CD4-positive, alpha-beta T cell treated with Interleukin-6 at 100 ng/mL for 8 hours (primary cell): Measurements from ENCODE around the gene BRSK2.
"Not testable (repeated sequence)": the region's sequence is repeated elsewhere in the genome, so short reads cannot be mapped to it uniquely, and the experiment has no call there.

Source experiments
- DNase-seq: peaks from one replicate; pipeline ENCODE4 v3.0.0-alpha.2; 2020; ENCODE audit warnings: mixed read lengths, low spot score

The BRSK2 gene

DNA sequence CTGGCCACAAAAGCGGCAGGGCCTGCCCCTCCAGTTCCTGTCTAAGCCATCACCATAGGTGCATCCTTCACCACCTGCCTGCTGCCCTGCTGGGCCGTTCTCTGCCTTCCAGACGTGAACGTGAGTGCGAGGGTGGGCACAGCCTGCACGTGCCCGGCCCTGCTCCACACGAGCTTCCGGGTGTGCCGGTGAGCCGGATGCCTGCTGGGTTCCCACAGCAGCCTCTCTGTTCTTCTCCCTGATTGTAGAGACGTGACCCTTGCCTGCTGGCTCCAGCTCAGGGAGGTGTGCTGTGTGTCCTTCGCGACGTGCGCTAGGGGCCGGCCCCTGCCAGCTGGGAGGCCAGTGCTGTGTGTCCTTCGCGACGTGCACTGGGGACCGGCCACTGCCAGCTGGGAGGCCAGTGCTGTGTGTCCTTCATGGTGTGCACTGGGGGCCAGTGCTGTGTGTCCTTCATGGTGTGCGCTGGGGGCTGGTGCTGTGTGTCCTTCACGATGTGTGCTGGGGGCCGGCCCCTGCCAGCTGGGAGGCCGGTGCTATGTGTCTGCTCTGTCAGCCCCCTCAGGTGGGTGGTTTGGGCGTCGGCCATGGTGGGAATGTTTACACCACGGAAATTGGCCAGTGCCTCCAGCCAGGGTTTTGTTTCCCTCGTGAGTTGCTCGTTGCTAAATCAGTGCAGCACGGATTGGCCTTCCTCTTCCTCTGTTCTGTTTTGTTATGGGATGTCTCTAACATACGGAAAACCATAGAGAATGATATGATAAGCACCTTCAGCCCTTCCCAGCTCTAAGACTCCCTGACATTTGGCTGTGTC, 35.4 kb upstream of the BRSK2 start:
- DNase-seq = no peak

DNA sequence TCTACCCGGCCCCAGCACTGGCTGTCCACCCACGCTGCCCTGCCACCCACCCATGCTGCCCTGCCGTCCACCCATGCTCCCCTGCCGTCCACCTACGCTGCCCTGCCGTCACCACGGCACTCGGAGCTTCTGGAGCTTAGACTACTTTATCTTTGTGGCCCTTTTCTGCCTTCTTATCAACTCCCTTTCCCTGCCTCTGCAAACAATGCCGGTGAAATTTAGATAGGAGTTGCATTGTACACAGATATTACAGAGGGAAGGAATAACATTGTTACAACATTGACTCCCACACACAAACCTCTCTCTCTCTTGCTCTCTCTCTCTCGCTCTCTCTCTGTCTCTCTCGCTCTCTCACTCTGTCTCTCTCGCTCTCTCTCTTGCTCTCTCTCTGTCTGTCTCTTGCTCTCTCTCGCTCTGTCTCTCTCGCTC, 33.7 kb upstream of the BRSK2 start:
- no peak for DNase-seq

DNA sequence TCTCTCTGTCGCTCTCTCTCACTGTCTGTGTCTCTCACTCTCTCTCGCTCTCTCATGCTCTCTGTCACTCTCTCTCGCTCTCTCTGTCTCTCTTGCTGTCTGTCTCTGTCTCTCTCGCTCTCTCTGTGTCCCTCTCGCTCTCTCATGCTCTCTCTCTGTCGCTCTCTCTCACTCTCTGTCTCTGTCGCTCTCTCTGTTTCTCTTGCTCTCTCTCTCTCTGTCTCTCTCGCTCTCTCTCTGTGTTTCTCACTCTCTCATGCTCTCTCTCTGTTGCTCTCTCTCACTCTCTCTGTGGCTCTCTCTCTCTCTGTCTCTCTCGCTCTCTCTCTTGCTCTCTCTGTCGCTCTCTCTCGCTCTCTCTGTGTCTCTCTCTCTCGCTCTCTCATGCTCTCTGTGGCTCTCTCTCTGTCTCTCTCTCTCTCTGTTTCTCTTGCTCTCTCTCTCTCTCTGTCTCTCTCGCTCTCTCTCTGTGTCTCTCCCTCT, 33.2 kb upstream of the BRSK2 start:
- no peak for DNase-seq

DNA sequence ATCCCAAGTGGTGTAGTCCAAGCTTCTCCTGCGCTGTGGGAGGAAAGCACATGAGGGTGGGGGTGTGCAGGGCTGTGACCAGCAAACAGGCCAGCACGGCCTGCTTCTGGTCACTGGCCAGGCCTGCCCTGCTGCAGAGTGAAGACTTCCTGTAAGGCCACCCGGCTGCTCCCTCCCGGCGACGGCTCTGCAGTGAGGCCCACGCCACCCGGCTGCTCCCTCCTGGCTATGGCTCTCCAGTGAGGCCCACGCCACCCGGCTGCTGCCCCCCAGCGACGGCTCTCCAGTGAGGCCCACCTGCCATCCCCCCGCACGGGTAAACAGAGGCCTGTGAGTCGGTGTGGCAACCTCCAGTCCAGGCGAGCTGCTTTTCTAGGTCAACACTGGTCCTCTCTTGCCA, 31.4 kb upstream of the BRSK2 start:
- no peak for DNase-seq

DNA sequence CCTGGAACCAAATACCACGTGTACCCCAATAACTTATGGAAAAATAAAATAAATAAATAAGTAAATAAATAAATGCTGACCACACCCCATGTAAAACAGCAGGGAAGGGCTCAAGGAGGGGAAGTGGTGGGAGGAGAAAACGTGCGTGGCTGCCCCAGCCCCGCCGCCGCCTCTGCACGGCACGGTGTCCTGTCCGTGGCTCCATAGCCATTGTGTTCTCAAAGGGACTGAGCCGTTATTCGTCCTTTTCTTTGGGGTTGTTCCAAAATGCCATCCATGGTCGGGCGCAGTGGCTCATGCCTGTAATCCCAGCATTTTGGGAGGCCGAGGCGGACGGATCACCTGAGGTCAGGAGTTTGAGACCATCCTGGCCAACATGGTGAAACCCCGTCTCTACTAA, 30.8 kb upstream of the BRSK2 start:
- not testable (repeated sequence) for DNase-seq

DNA sequence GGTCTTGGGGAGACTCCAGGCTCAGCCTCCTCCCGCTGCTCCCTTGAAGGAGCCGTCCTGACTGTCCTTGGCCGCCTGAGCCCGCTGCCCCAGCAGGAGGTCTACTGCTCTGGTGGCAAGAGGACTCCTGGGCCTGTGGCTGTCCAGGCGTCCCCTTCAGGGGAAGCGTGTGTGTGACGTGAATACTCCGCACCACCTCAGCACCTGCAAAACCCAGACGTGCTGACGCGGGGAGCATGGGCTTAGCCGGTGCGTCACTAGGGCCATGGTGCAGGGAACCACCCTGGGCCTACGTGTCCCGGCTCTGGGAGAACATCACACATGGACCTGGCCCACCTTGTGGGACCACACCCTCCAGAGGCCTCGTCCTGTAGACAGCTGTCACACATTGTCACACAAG, 30.2 kb upstream of the BRSK2 start:
- DNase-seq = no peak

DNA sequence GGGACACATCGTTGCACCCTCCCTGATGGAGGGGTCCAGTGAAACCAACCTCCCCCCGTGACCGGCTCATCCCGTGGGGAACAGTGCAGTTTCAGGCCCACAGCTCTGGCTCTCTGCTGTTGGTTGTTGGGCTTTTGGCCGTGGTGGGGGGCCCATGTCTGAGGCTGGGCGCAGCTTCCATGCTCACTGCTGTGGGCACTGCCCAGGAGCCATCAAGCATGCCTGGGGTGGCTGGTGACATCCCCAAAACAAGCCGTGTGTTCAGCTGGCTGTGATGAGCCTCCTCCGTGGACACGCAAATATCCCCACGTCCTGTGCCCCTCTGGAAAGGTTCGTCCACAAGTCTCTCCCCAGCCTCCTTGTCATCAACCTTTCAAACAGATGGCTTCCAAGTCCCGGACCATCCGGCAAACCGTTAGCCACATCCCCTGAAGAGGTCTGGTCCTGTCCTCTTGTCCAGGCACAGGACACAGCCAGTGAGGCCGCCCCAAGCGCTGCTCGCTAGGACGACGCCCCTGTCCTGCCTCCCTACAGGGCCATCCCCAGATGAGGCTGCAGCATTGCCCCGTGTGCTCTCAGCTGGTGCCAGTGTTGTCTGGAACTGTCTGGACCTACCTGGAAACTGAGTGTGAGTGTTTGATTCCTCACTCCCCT, 29.4 kb upstream of the BRSK2 start:
- no peak for DNase-seq

DNA sequence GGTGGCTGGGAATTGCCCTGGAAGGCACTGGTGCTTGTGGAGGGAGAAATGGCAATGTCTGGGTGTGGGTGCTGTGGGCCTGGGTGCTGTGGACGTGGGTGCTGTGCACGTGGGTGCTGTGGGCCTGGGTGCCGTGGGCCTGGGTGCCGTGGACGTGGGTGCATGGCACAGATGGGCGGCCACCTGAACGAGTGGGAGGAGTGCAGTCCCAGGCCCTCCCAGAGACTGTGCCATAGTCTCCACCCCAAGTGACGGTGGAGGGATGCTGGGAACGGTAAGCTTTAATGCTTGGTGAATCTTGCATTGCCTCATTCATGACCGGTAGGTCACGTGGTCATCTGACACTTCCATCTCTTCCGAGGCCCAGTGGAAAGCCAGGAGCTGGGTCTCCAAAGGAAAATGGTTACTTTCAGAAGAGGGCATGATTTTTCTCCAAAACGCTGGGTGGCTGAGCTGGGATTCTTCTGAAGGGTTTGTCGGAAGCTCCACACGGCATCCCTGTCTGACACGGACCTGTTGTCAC, 28.8 kb upstream of the BRSK2 start:
- no peak for DNase-seq

DNA sequence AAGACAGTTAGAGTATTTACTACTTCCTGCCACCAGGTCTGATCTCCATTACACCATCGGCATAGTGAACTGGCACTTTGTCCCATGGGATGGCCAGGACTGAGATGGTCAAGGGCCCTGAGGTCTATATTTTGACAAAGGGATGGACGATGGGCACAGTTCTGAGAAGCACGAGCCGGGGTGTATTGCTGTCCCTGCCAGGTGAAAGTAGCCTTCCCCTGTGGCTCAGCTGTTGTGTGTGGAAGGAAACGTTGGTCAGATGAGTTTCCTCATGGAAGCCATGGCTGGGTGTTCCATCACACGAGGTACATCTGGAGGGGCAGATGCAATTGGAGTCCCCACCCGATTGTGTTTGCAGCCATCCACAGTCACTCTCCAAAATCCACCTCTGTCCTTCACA, 27.9 kb upstream of the BRSK2 start:
- no peak for DNase-seq

DNA sequence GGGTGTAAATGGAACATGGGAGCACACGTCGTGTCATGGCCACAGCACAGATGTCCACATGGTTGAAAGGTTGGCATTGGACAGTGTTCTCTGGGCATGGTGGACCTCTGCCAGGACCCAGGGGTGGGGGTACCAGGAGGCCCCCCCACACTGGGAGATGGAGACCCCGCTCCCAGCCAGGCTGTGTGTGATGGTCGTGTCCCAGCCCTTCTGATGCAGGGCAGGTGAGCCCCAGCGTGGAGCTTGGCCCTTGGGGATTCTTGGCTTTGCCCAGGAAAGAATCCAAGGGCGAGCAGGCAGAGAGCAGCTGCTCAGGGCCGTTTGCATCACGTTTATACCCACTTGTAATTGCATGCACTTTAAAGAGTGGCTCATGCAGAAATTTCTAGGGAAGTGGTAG, 22.0 kb upstream of the BRSK2 start:
- no peak for DNase-seq

DNA sequence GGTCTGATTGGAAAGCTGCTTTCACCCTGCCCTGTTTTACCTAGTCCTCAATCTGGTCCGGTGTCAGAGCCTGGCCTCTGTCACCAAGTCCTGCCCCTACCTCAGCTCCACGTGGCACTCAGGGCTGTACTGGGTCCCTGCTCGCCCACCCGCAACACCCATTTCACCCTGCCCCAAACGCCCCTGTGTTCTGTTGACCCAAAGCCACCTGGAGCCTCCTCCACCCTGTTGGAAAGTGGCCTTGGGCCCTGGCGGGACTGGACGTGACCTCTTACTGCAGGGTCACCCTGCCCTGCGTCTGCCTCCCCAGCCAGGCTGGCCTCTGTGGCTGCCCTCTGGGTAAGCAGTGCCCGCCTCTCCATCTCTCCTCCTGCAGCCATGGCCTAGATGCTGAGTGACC, 21.5 kb upstream of the BRSK2 start:
- DNase-seq = no peak

DNA sequence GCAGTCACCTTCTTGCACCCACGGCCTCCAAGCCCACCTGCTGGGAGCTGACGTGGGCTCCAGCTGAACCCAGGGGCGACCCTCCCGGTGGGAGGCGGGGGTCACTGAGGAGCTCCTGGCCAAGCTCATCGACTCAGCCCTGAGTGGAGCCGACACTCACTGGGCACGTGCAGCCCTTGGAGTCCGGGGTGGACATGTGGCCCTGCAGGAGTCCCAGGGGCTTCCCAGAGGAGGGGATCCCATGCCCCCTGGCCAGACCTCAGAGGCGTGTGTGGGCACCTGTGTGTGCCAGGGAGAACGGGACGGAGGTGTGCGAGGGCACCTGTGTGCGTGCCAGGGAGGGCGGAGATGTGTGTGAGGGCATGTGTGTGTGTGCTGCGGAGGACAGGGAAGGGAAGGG, 20.8 kb upstream of the BRSK2 start:
- no peak for DNase-seq

DNA sequence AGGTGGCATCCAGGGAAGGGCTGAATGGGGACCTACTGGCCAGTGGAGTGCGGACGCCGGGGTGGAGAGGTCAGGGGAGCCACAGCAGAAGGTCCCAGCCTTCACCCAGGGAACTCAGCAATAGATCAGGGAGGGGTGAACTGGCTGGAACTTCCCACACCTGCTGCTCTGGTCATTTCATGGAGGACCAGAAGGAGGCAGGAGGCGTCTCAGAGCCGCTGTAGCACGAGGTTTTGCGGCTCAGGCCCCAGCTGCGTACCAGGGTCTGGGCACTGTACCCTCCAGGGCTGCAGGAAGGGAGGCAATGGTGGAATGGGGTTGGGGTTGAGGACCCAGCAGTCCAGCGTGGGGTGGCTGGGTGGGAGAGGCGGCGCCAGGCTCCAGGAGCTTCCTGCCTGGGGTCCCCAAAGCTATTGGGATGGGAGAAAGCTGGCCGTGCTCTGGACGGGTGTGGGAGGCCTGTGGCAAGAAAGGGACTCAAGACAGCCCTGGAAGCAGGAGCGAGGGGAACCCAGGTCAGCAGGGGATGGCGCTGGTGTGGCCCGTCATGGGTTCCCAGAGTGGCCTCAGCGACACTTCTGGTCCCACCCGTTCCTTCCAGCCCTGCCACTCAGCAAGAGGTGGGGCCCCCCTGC, 20.2 kb upstream of the BRSK2 start:
- no peak for DNase-seq

DNA sequence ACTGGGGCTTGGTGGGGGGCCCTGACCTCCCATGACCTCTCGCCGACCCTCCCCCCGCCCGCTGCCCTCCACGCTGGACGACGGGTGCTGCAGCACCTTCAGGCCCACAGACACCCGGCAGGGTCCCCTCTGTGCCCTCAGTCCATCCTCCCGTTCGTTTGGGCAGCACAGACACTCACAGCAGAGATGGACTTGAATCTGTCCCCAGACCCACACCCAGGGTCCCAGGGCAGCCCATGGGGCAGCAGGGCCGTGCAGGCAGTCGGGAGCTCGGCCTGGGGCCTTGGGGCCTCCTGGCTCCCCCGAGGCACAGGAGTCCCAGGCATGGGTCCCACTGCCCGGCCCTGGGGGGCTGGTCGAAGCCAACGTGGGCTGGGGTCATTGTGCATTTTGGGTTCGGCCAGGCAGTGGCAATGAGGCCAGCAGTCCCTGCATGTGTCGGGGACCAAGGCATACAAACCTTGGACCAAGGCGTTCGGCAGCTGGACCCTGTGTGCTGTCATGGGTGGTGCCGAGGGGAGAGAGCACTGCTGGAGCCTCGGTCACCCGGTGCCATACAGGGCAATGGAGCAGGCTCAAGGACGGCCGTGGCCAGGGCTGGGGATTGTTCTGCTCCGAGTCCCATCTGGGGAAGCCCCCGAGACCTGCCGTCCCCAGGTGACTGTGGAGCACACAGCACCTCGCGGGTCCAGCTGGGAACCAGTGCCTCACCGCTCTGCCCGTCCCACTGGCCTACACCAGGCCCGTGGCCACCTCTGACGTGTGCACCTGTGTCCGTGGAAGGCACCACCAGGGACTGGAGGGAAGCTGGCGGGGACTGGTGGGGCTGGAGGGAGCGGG, 19.3 kb upstream of the BRSK2 start:
- DNase-seq = no peak

DNA sequence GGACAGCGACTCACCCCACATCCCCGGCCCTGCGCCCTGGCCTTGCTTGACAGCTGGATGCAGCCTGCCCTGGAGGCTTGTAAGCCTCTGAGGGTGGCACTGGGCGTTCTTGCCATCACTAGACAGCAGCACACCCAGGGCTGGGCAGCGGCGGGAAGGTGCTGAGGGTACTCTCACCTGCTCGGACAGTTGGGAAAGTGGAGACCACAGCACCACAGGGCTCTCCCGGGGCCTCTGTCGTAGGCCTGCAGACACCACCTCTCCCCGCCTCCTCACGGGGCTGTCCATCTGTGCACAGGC, 18.8 kb upstream of the BRSK2 start:
- DNase-seq = no peak

DNA sequence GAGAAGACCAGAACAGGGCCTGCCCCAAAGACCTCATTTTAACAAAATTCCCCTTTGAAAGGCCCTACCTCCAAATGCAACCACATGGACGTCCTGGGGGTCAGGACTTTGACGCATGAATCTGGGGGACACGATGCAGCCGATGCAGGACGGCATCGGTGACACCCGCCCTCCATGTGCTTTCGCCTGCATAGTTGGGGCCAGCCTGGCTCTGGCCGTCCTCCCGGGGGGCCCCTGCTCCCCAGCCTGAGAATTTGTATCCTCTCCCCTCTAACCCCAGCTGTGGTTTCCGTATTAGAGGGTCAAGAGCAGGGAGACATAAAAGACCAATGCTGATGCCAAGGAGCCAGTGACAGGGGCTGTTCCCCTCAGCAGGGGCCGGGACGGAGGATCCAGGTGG, 18.4 kb upstream of the BRSK2 start:
- no peak for DNase-seq

DNA sequence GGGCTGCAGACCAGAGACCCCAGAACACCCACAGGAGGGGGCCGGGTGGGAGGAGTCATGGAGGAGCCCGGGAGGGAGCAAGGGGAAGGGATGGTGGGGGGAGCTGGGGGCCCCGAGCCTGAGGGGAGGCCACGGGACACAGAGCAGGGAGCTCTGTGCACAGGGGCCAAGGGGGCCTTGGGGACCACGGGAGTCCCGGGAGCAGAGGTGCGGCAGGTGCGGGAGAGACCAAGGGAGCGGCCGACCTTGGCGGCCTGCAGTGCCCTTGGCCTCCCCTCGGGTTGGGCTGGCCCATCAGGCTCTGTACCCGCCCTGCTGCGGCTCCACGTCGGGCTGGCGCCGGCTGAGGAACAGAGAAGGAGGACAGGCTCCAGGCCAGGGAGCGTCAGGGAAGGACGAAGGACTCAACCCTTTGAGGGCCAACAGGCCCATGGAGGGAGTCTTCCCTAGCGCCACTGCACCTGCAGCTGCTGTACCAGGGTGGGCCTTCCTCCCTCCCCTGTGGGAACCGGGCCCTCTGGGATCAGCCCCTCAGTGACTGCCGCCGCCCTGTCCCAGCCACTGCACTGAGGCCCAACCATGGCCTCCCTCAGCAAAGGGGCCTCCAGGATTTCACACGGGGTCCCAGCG, 17.8 kb upstream of the BRSK2 start:
- DNase-seq = no peak

DNA sequence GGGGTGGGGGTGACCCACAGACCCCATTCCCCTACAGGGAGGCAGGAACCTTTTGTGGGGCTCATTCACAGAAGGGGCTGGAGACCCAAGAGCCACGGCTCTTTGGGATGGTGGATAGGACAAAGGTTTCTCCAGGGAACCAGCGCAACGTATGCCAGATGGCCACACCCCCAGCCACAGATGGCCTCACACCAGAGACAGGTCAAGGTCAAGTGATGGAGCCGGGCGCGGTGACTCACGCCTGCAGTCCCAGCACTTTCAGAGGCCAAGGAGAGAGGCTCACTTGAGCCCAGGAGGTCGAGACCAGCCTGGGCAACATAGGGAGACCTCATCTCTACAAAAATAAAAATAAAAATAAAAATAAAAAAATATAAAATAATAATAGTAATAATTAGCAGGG, 17.1 kb upstream of the BRSK2 start:
- DNase-seq = no peak

DNA sequence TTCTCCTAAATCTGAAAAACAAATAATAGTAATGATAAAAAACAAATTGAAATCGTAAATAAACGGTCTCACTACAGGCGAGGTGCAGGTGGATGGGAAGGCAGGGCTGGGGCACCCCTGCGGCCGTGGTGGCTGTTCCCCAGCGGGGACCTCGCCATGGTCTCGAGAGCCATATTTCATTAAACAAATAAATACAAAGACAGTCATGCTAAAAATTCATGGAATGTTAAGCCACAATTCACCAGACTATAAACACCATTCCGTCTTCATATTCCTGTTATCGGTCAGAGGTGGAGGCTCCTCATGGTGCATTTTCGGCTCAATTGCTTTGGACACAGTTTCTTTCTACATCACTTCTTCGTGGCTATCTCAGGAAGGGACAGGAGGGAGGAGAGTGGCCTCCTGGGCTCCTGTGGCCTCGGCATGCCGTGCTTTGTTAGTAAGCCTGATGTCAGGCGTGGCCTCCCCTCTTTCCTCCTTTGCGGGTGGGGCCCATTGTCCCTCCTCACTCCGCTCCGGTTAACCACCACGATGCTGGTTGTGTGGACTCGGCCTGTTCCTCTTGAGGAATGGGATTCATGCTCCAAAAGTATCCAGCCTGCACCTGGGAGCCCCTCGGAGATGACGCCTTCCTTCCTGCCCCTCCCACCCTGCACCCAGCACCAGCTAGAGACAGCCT, 16.1 kb upstream of the BRSK2 start:
- DNase-seq = no peak

DNA sequence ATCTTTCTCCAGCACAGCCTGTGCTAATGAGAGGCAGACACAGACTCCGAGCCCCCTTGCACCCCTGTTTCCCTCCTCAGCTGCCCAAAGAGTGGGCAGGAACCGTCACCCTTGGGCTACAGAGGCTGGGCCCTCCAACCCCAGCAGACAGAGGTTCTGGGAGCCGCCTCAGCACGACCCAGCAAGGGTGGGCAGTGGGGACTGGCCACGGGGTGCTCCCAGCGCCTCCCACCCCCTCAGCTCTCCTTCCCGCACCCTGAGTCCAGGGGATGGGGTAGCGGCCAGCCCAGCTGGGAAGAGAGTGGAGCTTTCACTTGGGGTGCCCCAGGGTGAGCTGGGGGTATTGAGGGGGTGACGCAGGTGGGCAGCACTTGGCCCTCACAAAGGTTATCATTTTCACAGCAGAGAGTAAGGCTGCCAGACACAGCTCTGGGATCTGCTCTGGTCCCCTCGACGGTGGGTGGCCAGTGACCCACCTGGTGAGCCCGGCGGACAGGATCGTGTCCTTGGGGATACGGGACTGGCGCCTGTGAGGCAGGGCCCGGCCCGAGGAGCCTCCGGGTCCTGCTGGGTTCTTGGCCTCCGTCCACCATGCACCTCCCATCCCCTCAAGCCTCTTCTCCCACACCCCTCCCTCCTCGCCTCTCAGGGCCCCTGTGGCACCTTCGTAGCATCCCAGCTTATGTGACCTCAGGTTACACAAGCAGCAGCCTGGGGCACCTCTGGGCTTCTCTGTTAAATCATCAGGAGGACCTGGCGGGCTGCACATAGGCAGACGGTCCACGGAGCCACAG, 14.4 kb upstream of the BRSK2 start:
- no peak for DNase-seq

DNA sequence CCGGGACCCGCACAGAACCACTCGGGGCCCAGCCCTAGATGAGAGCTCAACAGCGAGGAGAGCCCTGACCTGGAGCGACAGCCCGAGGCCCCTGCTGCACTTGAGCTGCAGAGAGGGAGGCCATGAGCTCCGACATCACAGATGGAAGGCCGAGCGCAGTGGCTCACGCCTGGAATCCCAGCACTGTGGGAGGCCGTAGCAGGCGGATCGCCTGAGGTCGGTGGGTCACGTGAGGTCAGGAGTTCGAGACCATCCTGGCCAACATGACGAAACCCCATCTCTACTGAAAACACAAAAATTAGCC, 13.8 kb upstream of the BRSK2 start:
- DNase-seq = no peak
